Adrenal gland (tissue), 5 donors: ENCODE results near the gene PKIB.

ENCODE experiments used
- CTCF ChIP-seq, 6 experiments: fragments of 450-650 bp in 4 of 6; fragments of 200-600 bp in 2 of 6; sonication (generic) in 1 of 6; IDR thresholded peaks; 1 replicate in 5 of 6; 2 replicates in 1 of 6; pipeline versions ENCODE4 v1.5.1 to v1.8.0; 2016 to 2021; ENCODE audit warnings: antibody characterized with exemption in 6 of 6, mild to moderate bottlenecking in 2 of 6, moderate library complexity in 1 of 6
- POLR2A ChIP-seq, 2 donors: fragments of 450-650 bp; IDR thresholded peaks; one replicate each; pipeline ENCODE4 v1.6.1; 2017; ENCODE audit warnings: antibody characterized with exemption in 2 of 2, mild to moderate bottlenecking in 2 of 2, moderate library complexity in 1 of 2
- donor health status: DM: no; HTN: no; CAD: no.

- TF ChIP-seq CTCF (IDR thresholded peaks at IDR 0.05) (no peak), POLR2A (IDR thresholded peaks at IDR 0.05) (no peak)
Measured at GRCh38 chr6:122649701-122650100, 39.5 kb downstream of the PKIB start.
